Measurements from ENCODE around the gene CDC42EP1. TPM values are rescaled to one million over a fixed set of nuclear protein-coding genes. Genes with fewer than 3 reads are reported as not detected.

The CDC42EP1 gene
- total RNA-seq, 2 donors from 2014 or later = 61.6 to 104 TPM

- H3K4me3 ChIP-seq = peak overlapping the region; percentile 5
- no peak for DNase-seq (ENCODE audit: low spot score)
- no peak for TF ChIP-seq CTCF (IDR thresholded peaks at IDR 0.05)
- peak overlapping the region; percentile 99 to 100 for H3K27ac ChIP-seq
- peaks cover 54 to 72% of the 10 kb centered on the region in 2 donors for H3K4me1 ChIP-seq (ENCODE audit: control insufficient read depth in 1 of 2, low read depth in 2 of 2)
- H3K27me3 ChIP-seq (replicated peaks; ENCODE audit: insufficient read depth) = no peaks in the 10 kb centered on the region
- ATAC-seq (ENCODE audit: insufficient number of reproducible peaks, low FRiP score, low read depth) = no peak
- H3K9me3 ChIP-seq = no peaks in the 10 kb centered on the region
- H3K36me3 ChIP-seq = peaks cover 19% of the 10 kb centered on the region
Observed at GRCh38 chr22:37564111-37564711, 3.9 kb downstream of the CDC42EP1 start.

- DNase-seq (ENCODE audit: low spot score) (no peak), ATAC-seq (ENCODE audit: insufficient number of reproducible peaks, low FRiP score, low read depth) (no peak)
- H3K4me3 ChIP-seq = peak overlapping the region; percentile 19
- TF ChIP-seq CTCF (IDR thresholded peaks at IDR 0.05) = no peak
- no peaks in the 10 kb centered on the region for H3K9me3 ChIP-seq
- H3K27ac ChIP-seq = peak overlapping the region; percentile 74 to 100
- peaks cover 50 to 78% of the 10 kb centered on the region in 2 donors for H3K4me1 ChIP-seq (ENCODE audit: control insufficient read depth in 1 of 2, low read depth in 2 of 2)
- no peaks in the 10 kb centered on the region for H3K27me3 ChIP-seq (replicated peaks; ENCODE audit: insufficient read depth)
- peaks cover 19% of the 10 kb centered on the region for H3K36me3 ChIP-seq
Observed at GRCh38 chr22:37565830-37566229, 5.5 kb downstream of the CDC42EP1 start.

GRCh38 chr22:37566329-37566837 lies 6.1 kb downstream of the CDC42EP1 start:
- Histone ChIP-seq H3K4me3 (peak overlapping the region; percentile 19), H3K36me3 (peaks cover 19% of the 10 kb centered on the region), H3K9me3 (no peaks in the 10 kb centered on the region), H3K4me1 (ENCODE audit: control insufficient read depth in 1 of 2, low read depth in 2 of 2) (peaks cover 50 to 77% of the 10 kb centered on the region in 2 donors), H3K27me3 (replicated peaks; ENCODE audit: insufficient read depth) (no peaks in the 10 kb centered on the region), H3K27ac (peak overlapping the region; percentile 74 to 100)
- no peak for ATAC-seq (ENCODE audit: insufficient number of reproducible peaks, low FRiP score, low read depth)
- no peak for TF ChIP-seq CTCF (IDR thresholded peaks at IDR 0.05)
- no peak for DNase-seq (ENCODE audit: low spot score)

- DNase-seq (ENCODE audit: low spot score) (no peak), ATAC-seq (ENCODE audit: insufficient number of reproducible peaks, low FRiP score, low read depth) (peak; percentile 2)
- no peaks in the 10 kb centered on the region for H3K27me3 ChIP-seq (replicated peaks; ENCODE audit: insufficient read depth)
- peak; percentile 95 for TF ChIP-seq CTCF (IDR thresholded peaks at IDR 0.05)
- no peak overlapping the region for H3K4me3 ChIP-seq
- H3K4me1 ChIP-seq (ENCODE audit: control insufficient read depth in 1 of 2, low read depth in 2 of 2) = peaks cover 46 to 69% of the 10 kb centered on the region in 2 donors
- H3K36me3 ChIP-seq = peaks cover 19% of the 10 kb centered on the region
- no peaks in the 10 kb centered on the region for H3K9me3 ChIP-seq
- H3K27ac ChIP-seq = peak overlapping the region; percentile 74 to 100
Observed at GRCh38 chr22:37566903-37567798, 6.9 kb downstream of the CDC42EP1 start.

GRCh38 chr22:37568012-37568411 lies 7.7 kb downstream of the CDC42EP1 start:
- Histone ChIP-seq H3K4me3 (no peak overlapping the region), H3K4me1 (ENCODE audit: control insufficient read depth in 1 of 2, low read depth in 2 of 2) (peaks cover 37 to 61% of the 10 kb centered on the region in 2 donors), H3K27ac (no peak overlapping the region), H3K9me3 (no peaks in the 10 kb centered on the region), H3K36me3 (peaks cover 19% of the 10 kb centered on the region), H3K27me3 (replicated peaks; ENCODE audit: insufficient read depth) (no peaks in the 10 kb centered on the region)
- ATAC-seq (ENCODE audit: insufficient number of reproducible peaks, low FRiP score, low read depth) (no peak), DNase-seq (ENCODE audit: low spot score) (no peak)
- no peak for TF ChIP-seq CTCF (IDR thresholded peaks at IDR 0.05)
